HG03097 (cell line): ENCODE results near the gene PRPF6.
A peak's percentile ranks its signal among the peaks of the same experiment; 100 is the strongest.

Source experiments
- ATAC-seq: cut with Tn5 transposase; IDR thresholded peaks from one replicate; pipeline ENCODE4 v1.9.1; 2021; ENCODE audit not compliant: unreplicated experiment, low FRiP score

Gene PRPF6

DNA sequence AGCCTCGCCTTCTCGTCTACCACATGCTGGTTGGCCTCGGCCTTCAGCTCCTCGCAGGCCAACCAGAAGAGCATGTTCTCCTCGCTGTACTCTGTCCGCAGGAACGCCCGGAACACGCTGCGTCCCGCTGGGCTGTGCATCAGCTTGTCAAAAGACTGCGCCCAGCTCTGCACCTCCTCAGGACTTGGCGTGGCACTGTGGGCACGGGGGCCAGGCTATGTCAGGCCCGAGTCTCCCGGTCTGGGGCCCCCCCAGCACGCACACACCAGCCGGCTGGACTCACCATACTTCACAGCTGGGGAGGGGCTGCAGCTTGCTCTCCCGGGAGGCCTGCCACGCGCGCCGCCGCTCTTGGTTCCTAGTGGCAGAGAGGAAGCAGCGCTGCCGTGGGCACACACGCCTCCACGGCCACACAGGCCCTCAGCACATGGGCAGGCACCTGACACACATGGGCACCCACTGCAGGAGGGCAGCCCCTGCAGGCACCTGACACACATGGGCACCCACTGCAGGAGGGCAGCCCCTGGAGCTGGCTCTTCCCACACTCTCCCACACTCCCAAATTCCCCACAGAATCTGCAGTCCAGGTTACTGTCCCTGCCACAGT lies 93.4 kb downstream of the PRPF6 start:
- ATAC-seq = no peak

DNA sequence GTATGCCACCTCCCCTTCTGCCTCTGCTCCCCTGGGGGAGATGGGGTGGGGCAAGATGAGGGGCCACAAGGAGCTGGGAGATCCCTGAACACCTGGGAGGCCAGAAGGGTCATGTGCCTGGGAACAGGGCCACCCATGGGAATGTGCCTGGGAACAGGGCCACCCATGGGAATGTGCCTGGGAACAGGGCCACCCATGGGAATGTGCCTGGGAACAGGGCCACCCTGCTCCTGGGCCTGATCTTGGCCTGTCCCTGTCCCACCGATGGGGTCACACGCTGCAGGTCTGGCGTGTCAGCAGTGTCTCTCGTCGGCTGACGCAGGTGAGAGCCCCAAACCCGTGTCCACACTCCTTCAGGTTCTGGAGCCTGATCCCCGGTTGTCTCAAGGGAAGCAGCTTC lies 94.0 kb downstream of the PRPF6 start:
- no peak for ATAC-seq

DNA sequence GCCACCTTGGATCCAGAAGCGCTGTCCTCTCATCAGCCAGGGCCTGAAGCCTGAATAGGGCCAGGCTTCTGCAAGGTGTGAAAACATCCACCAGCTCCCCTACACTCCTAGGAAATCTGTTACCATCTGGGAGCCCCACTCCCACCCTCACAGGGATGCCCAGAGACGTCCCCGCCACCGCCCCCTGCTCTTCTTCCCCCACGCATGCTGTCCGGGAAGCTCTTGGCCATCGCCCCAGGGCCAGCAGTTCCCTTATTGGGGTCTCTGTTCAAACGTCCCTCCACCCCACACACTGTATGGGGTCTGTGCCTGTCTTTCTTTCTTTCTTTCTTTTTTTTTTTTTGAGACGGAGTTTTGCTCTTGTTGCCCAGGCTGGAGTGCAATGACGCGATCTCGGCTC lies 94.6 kb downstream of the PRPF6 start:
- ATAC-seq = no peak

DNA sequence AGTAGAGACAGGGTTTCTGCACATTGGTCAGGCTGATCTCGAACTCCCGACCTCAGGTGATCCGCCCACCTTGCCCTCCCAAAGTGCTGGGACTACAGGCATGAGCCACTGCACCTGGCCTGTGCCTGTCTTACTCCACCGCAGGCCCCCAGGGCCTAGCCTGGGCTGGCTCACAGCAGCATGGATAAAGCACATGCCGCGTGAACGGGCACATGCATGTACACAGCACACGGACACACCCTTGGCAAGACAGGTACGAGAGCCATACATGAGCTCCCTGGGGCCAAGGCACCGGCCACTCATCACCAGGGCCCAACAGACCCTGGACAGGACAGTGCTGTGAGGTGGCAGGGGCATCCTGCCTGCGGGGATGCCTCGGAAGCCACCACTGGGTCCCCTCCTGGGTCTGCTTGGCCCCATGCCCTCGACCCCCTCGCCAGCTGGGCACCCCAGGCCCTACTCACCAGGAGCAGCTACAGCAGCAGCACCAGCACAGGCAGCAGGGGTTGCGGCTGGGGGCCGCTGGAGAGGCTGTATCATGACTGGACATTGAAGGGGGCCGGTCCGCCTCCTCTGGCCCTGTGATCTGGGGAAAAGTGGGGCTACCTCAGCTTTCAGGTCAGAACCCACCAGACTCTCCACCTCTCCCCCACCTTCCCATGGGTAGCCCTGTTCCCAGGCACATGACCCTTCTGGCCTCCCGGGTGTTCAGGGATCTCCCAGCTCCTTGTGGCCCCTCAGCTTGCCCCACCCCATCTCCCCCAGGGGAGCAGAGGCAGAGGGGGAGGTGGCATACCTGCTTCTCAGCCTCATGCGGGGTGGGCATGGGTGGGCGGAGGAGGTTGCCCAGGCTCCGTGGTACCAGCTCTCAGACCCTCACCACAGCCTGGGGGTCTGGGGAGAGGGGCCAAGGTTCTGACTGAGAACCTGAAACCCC lies 95.4 kb downstream of the PRPF6 start:
- ATAC-seq = no peak

DNA sequence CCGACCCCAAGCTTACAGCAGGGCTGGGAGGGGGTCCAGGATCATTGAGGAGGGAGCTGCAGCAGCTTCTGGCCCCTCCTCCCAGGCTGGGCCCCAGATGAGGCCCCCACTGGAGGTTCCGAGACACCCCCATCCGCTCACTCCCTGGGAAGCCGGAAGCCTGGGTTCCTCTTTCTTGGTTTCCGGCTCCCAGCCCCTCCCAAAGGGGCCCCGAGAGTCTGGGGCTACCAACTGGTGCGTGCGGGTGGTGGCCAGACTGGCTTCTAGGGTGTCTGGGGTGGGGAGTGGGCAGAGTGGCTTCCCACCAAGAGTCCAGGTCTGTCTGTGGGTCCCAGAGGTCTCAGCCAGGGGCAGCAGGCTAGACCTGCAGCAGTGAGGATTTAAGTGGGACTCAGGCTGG lies 96.2 kb downstream of the PRPF6 start:
- no peak for ATAC-seq

DNA sequence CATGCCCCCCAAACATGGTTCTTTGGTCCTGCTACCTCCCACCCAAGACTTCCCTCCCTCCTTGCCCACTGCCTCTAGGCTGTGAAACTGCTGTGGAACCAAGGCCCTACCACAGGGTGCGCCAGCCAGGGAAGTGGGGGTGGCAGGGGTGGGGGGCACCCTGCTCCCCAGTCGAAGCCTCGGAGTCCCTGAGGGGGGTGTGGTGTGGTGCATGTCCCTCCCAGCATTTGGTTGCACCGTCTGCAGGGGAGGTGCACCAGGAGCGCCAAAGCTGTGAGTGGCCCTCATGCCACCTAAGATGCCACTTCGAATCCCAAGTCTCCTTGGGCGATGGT lies 96.6 kb downstream of the PRPF6 start:
- no peak for ATAC-seq

DNA sequence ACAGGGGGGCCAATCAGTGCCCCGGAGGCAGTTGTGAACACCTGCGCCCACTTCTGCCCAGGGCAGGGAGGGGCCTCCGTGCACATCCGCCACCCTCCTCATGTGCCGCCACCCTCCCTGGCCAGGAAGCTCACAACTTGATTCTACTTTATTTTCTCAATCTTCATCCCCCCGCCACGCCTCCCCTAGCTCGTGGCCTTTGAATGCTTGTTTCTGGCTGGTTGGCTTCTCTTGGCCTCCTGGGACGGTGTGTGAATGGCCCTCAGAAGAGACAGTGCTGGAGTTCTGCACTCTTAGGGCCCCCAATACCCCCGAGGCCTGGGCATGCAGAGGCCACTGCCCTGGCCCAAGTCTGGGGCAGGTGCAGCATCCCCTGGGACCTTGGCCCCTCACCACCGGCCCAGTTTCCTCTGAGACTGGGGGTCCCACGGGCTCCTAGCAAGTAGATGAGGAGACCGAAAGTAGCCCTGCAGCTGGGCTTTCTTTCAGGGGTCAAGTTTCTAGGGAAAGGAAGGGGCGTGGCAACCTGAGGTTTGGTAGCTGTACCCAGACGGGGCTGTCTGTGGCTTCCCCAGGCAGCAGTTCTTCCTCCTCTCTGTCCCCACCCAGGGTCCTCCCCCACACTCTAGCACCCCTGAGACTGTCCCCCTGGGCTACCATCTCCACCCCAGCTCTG lies 97.1 kb downstream of the PRPF6 start:
- no peak for ATAC-seq

DNA sequence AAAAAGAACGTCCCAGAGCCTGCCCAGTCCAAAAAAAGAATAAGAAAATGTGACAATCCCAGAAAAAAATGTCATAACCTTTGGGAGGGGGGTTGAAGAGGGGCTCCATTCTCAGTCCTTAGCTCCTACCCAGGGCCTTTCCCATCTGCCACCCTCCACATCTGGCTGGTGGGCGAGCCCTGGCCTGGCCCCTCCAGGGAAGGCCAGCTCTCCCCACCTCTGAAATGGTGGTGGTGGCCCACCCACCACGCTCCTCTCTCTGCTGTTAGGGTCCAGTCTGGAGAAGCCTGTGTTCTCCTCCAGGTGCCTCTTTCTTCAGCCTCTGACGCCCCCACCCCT lies 98.0 kb downstream of the PRPF6 start:
- ATAC-seq = no peak

DNA sequence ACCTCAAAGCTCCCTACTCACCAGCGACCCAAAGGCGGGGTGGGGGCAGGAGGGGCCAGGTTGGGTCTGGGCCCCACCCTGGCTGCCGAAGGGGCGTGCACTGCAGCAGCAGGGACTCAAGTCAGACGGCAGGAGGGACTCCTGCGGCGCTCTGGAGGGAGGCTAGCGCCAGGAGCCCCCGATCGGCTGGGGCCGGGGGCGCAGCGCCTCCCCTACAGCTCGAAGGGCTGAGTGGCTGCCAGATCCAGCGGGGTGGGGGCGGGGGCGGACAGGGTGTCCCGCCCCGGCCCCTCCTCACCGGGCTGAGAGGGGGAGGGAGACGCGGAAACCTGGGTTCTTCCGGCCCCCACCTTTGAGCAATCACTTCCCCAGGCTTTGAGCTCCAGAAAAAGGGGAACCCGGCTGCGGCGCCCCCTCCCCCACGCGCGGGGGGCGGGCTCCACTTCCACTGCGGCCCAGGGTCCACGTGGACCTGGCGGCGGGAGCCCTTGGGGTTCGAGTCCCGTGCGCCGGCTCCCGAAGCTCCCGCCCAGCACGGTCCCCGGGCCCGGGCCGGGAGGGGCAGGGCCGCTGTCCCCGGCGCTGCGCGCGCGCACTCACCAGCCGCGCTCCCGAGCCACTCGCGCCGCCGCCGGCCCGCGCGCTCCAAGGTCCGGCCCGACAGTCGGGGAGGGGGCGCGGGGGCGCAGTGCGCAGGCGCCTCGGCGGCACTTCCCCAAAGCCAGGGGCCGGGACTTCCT lies 98.5 kb downstream of the PRPF6 start, which contains the start of gene RGS19:
RGS19 (minus strand) TSS at position 246 of the 740 bp plus-strand sequence. CDS start 2,632 bp downstream, outside the sequence.
- peak; percentile 29 for ATAC-seq

DNA sequence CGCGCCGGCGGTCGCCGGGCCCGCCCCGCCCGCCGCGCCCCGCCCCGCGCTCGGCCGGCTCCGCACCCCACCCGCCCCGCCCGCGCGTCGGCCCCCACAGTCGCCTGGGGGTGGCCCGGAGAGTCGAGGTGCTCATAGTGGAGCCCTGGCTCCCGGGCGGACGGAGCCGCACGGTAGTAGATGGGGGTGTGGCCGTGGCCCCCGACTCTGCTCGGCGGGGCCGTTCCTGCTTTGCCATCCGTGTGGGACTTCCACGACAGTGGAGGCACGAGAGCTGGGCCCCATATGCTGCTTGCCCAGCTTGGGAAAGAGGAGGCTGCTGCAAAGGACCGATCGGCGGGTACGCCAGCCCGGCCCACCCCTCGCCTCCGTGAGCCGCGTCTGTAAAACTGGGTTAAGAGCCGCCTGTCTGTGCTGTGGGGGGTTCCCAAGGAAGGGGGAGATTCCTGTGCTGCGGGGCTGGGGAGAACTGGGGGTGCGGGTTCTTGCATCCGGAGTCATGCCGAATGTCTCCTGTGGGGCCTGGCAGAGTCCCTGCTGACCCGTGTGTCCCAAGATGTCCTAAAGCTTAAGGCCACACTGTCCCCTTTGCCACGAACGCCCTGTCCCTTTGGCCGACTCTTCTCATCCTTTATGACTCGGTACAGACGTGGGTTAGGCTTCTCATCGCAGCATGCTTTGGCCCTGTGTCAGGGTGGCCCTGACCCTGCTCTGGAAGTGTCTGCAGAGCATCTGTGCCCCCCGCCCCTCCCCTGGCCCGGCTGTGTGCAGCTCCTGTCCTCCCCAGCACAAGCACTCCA lies 99.3 kb downstream of the PRPF6 start, which contains the start of gene OPRL1:
OPRL1 (plus strand) TSS at position 70 of the 800 bp plus-strand sequence. CDS start 12,639 bp downstream, outside the sequence.
- no peak for ATAC-seq

DNA sequence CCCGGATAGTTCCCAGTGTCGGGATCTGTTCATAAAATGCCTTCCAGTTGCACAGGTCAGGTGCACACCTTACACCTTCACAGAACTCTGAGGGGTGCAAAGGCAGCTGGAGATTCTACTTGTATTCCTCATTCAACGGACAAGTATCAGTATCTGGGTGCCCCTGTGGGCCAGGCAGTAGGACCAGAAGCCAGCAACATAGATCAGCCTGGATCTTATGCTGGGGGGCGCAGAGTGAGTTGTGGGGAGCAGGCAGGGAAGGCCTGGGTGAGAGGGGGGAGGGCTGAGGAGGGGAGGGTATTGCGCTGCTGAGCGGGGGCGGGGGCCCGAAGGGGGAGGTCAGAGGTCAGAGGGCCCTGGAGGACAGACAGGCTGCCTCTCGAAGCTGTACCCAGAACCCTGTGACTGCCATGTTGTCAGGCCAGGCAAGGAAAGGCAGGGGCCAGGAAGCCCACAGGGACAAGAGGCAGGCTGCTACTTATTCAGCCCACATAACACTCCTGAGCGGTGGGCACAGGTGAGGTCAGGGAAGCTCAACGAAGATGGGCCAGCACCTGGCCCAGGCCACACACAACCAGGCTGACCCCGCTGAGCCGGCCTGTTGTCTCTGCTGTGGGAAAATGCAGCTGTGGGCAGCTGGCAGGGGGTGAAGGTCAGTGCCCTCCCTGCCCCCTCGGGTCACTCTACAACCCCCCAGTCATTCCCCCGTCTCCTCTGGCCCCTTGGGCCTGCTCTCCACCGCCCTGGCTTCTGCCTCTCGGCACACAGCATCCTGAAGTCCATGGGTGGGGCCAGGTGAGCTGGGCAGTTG lies 100.1 kb downstream of the PRPF6 start:
- no peak for ATAC-seq

DNA sequence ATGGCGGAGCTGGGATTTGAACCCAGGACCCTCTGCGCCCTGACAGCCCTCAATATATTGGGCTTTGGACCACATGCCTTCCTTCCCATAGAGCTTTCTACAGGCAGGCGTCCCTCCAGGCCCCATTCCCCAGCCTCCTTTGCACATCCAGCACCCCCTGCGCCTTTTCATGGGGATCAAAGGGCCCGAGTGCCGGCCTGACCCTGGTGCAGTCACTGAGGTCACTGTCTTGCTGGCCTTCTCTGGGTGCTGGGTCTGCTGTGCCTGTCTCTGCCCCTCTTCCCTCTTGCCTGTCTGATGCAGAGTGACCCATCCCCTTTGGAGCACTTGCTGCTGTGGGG lies 100.7 kb downstream of the PRPF6 start:
- no peak for ATAC-seq

DNA sequence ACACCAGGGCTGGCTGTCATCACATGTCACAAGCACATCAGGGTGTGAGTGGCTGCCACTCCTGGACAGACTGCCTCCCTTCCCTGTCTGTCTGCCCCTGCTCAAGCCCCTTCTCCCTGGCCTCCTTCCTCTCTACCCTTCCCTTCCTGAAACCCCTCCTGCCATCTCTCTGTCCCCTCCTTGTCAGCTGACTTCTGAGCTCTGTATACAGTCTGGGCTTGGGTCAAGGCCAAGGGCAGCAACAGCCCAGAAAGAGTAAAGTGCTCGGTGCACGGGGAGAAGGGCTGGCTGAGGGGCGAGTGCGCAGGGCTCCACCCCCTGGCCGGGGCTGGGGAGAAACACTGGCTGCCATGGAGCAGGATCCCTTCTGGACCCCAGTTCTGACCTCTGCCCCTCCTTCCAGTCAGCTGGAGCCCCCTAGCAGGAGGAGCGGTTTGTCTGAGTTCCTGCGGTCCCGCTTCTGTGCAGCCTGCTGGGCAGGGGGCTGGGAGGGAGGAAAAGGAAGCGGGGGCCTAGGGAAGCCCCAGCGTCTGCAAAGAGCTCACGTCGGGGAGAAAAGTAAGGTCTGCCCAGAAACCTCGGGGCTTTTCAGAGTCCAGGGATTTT lies 101.3 kb downstream of the PRPF6 start:
- no peak for ATAC-seq
